H9 (cell line): Measurements from ENCODE around the gene RAET1G. TPM values are rescaled to one million over a fixed set of nuclear protein-coding genes. Genes with fewer than 3 reads are reported as not detected.

Experiments
- DNase-seq: peaks from one replicate; pipeline ENCODE4 v3.0.0-alpha.2; 2017
- H2AFZ ChIP-seq: one replicate; pipeline ENCODE4 v1.6.1; 2013; ENCODE audit warnings: mild to moderate bottlenecking, low read length, control low read depth, moderate library complexity
- H2AK5ac ChIP-seq: 2 replicates; pipeline ENCODE4 v1.6.1; 2013; ENCODE audit warnings: low read length, control low read depth, mixed read lengths; ENCODE audit not compliant: insufficient read length
- H2BK120ac ChIP-seq: one replicate; pipeline ENCODE4 v1.6.1; 2013; ENCODE audit warnings: low read depth, mild to moderate bottlenecking, low read length, control low read depth, inconsistent platforms; ENCODE audit not compliant: poor library complexity, severe bottlenecking
- H2BK12ac ChIP-seq: 2 replicates; pipeline ENCODE4 v1.6.1; 2013; ENCODE audit warnings: low read length, control low read depth, mixed read lengths, low read depth; ENCODE audit not compliant: insufficient read length
- H2BK15ac ChIP-seq: 2 replicates; pipeline ENCODE4 v1.6.1; 2013; ENCODE audit warnings: low read depth, low read length, control low read depth
- H2BK20ac ChIP-seq: one replicate; pipeline ENCODE4 v1.6.1; 2013; ENCODE audit warnings: low read depth, mild to moderate bottlenecking, low read length, control low read depth, inconsistent platforms; ENCODE audit not compliant: poor library complexity, severe bottlenecking
- H2BK5ac ChIP-seq: 2 replicates; pipeline ENCODE4 v1.6.1; 2013; ENCODE audit warnings: low read length, control low read depth, mixed read lengths; ENCODE audit not compliant: insufficient read length
- H3K14ac ChIP-seq: 2 replicates; pipeline ENCODE4 v1.6.1; 2013; ENCODE audit warnings: low read length, control low read depth; ENCODE audit not compliant: insufficient read depth
- H3K18ac ChIP-seq: 2 replicates; pipeline ENCODE4 v1.6.1; 2013; ENCODE audit warnings: low read depth, mild to moderate bottlenecking, mixed read lengths, low read length, control low read depth; ENCODE audit not compliant: insufficient read length
- H3K23ac ChIP-seq: 2 replicates; pipeline ENCODE4 v1.6.1; 2013; ENCODE audit warnings: low read length, control low read depth, mixed read lengths, low read depth; ENCODE audit not compliant: insufficient read length
- H3K23me2 ChIP-seq: 2 replicates; pipeline ENCODE4 v1.6.1; 2013; ENCODE audit warnings: low read depth, mild to moderate bottlenecking, mixed read lengths, low read length, control low read depth; ENCODE audit not compliant: insufficient read length, poor library complexity, severe bottlenecking
- H3K27ac ChIP-seq: 2 replicates; pipeline ENCODE4 v1.5.1; 2013; ENCODE audit warnings: low read length, control low read depth, mixed read lengths, low read depth; ENCODE audit not compliant: insufficient read length
- H3K27me3 ChIP-seq: 2 replicates; pipeline ENCODE4 v1.6.1; 2013; ENCODE audit warnings: low read length, control low read depth, inconsistent platforms; ENCODE audit not compliant: insufficient read depth
- H3K4ac ChIP-seq: 2 replicates; pipeline ENCODE4 v1.6.1; 2013; ENCODE audit warnings: low read depth, mild to moderate bottlenecking, control low read depth, inconsistent platforms, low read length, moderate library complexity
- H3K4me1 ChIP-seq: 2 replicates; pipeline ENCODE4 v1.6.1; 2013; ENCODE audit warnings: low read length, control low read depth, inconsistent platforms; ENCODE audit not compliant: insufficient read depth
- H3K4me2 ChIP-seq: 2 replicates; pipeline ENCODE4 v1.6.1; 2013; ENCODE audit warnings: low read length, control low read depth, mixed read lengths; ENCODE audit not compliant: insufficient read length, insufficient read depth
- H3K56ac ChIP-seq: 2 replicates; pipeline ENCODE4 v1.6.1; 2013; ENCODE audit warnings: low read depth, mild to moderate bottlenecking, mixed read lengths, low read length, control low read depth; ENCODE audit not compliant: insufficient read length
- H3K79me1 ChIP-seq: 2 replicates; pipeline ENCODE4 v1.6.1; 2013; ENCODE audit warnings: low read depth, mild to moderate bottlenecking, moderate library complexity, low read length, control low read depth, inconsistent platforms; ENCODE audit not compliant: insufficient read depth, poor library complexity, severe bottlenecking
- H3K79me2 ChIP-seq: 2 replicates; pipeline ENCODE4 v1.6.1; 2013; ENCODE audit warnings: low read length, control low read depth, inconsistent platforms; ENCODE audit not compliant: insufficient read depth
- H3K9ac ChIP-seq: 2 replicates; pipeline ENCODE4 v1.6.1; 2013; ENCODE audit warnings: low read length, control low read depth, mixed read lengths; ENCODE audit not compliant: insufficient read length; ENCODE audit errors: extremely low read depth
- H3K9me3 ChIP-seq: one replicate; pipeline ENCODE4 v1.6.1; 2013; ENCODE audit warnings: low read depth, low read length, inconsistent platforms; ENCODE audit not compliant: control insufficient read depth
- H3T11ph ChIP-seq: one replicate; pipeline ENCODE4 v1.6.1; 2013; ENCODE audit warnings: mild to moderate bottlenecking, low read length, control low read depth, inconsistent platforms
- H4K20me1 ChIP-seq: one replicate; pipeline ENCODE4 v1.6.1; 2013; ENCODE audit not compliant: control insufficient read depth, insufficient read length, insufficient read depth
- H4K5ac ChIP-seq: 2 replicates; pipeline ENCODE4 v1.6.1; 2013; ENCODE audit warnings: low read depth, mild to moderate bottlenecking, mixed read lengths, low read length, control low read depth; ENCODE audit not compliant: insufficient read length
- H4K8ac ChIP-seq: replicated peaks from 2 replicates; pipeline ENCODE4 v1.6.1; 2013; ENCODE audit warnings: low read length, control low read depth, mixed read lengths, low read depth; ENCODE audit not compliant: insufficient read length
- H4K91ac ChIP-seq: 2 replicates; pipeline ENCODE4 v1.6.1; 2013; ENCODE audit warnings: low read depth, mild to moderate bottlenecking, moderate library complexity, mixed read lengths, low read length, control low read depth; ENCODE audit not compliant: insufficient read length
- H3K27ac Mint-ChIP-seq, 3 experiments: 2 replicates in 2 of 3; 3 replicates in 1 of 3; pipeline ENCODE4 v1.8.0; 2020 to 2021; ENCODE audit warnings: mixed read lengths in 3 of 3, mild to moderate bottlenecking in 1 of 3, moderate library complexity in 1 of 3
- H3K27me3 Mint-ChIP-seq: 2 replicates; pipeline ENCODE4 v1.8.0; 2021; ENCODE audit warnings: low read depth, mild to moderate bottlenecking, moderate library complexity, mixed read lengths
- H3K36me3 Mint-ChIP-seq, 3 experiments: 2 replicates in 2 of 3; 3 replicates in 1 of 3; pipeline ENCODE4 v1.8.0; 2020 to 2021; ENCODE audit warnings: low read depth in 3 of 3, mixed read lengths in 3 of 3; ENCODE audit not compliant: insufficient read depth in 1 of 3
- H3K4me1 Mint-ChIP-seq, 2 experiments: 2 replicates each; pipeline ENCODE4 v1.8.0; 2020; ENCODE audit warnings: mixed read lengths in 2 of 2
- H3K4me3 Mint-ChIP-seq, 2 experiments: 2 replicates in 1 of 2; 3 replicates in 1 of 2; pipeline ENCODE4 v1.8.0; 2020 to 2021; ENCODE audit warnings: mild to moderate bottlenecking in 2 of 2, mixed read lengths in 2 of 2, moderate library complexity in 1 of 2
- H3K9me3 Mint-ChIP-seq, 2 experiments: 2 replicates in 1 of 2; 3 replicates in 1 of 2; pipeline ENCODE4 v1.8.0; 2020; ENCODE audit warnings: mild to moderate bottlenecking in 2 of 2, mixed read lengths in 2 of 2, moderate library complexity in 1 of 2
- CTCF ChIP-seq: fragments of 200-600 bp; sonication (generic); conservative IDR thresholded peaks from 3 replicates; pipeline ENCODE4 v1.8.0; 2021; ENCODE audit warnings: antibody characterized with exemption, mild to moderate bottlenecking
- WGBS: extraction: QIAGEN DNeasy Blood & Tissue Kit; methylation state at CpG from one replicate; pipeline ENCODE4 v1.1.7; 2013; ENCODE audit warnings: missing lambda C conversion rate, low lambda C conversion rate, mixed read lengths; ENCODE audit not compliant: insufficient read length; ENCODE audit errors: extremely low coverage; 5-methylcytosine and 5-hydroxymethylcytosine counted together
- total RNA-seq: library from RNA; stranded (reverse); gene quantifications from 2 replicates; pipeline ENCODE4 v1.2.1, GENCODE V29; 2021

The RAET1G gene
- total RNA-seq, 1 experiment from 2014 or later, result not detected

GRCh38 chr6:149881860-149882259 is 41.1 kb downstream of the RAET1G start:
- Histone ChIP-seq H3K9me3 (no peaks in the 10 kb centered on the region), H3T11ph (no peak overlapping the region), H2AFZ (no peak overlapping the region), H3K4ac (no peak overlapping the region), H3K79me1 (no peaks in the 10 kb centered on the region), H2BK12ac (no peak overlapping the region), H3K18ac (no peak overlapping the region), H3K9ac (no peak overlapping the region), H3K27ac (no peak overlapping the region), H4K8ac (no peak overlapping the region), H3K4me1 (no peaks in the 10 kb centered on the region), H3K4me2 (no peak overlapping the region), H2BK120ac (no peak overlapping the region), H2AK5ac (no peak overlapping the region), H4K5ac (no peak overlapping the region), H4K91ac (no peak overlapping the region), H3K27me3 (no peaks in the 10 kb centered on the region), H3K23ac (no peak overlapping the region), H2BK5ac (no peak overlapping the region), H2BK15ac (no peak overlapping the region), H4K20me1 (no peaks in the 10 kb centered on the region), H3K56ac (no peak overlapping the region), H3K23me2 (no peaks in the 10 kb centered on the region), H3K79me2 (no peaks in the 10 kb centered on the region), H2BK20ac (no peak overlapping the region), H3K14ac (no peak overlapping the region)
- no CpG with 5 or more reads among the region's 2 CpGs for WGBS
- Mint-ChIP-seq H3K36me3 (no peaks in the 10 kb centered on the region), H3K4me1 (peaks cover 2 to 6% of the 10 kb centered on the region in 2 experiments; a peak in 2 of 4 replicates), H3K9me3 (no peaks in the 10 kb centered on the region), H3K27ac (no peak overlapping the region), H3K4me3 (no peak overlapping the region), H3K27me3 (peaks cover 48% of the 10 kb centered on the region)
- DNase-seq, result no peak
- TF ChIP-seq CTCF, result no peak
